ENCODE data around the gene WNT9A. TPM values are rescaled to one million over a fixed set of nuclear protein-coding genes. Genes with fewer than 3 reads are reported as not detected.

The WNT9A gene
- polyA plus RNA-seq, 4 donors: 0.27 to 2.7 (median 1.2) TPM

- FAIRE-seq (no peak), DNase-seq (no peak)
- WGBS, 3 donors: 77 to 85% (median 78%) methylated on average over 27 of the region's 27 CpGs
- H3K4me1 ChIP-seq (ENCODE audit: control insufficient read depth in 3 of 3, insufficient read depth in 2 of 3, low read depth in 1 of 3, low read length in 2 of 3): no peaks in the 10 kb centered on the region
- H3K27me3 ChIP-seq (ENCODE audit: control insufficient read depth in 3 of 3, insufficient read depth in 3 of 3, low read length in 3 of 3): no peaks in the 10 kb centered on the region
- no peaks in the 10 kb centered on the region for H3K9me3 ChIP-seq (ENCODE audit: control insufficient read depth in 2 of 2, insufficient read depth in 1 of 2, low read depth in 1 of 2, low read length in 1 of 2)
- H3K36me3 ChIP-seq (ENCODE audit: control insufficient read depth in 3 of 3, insufficient read depth in 2 of 3, low read depth in 1 of 3, low read length in 3 of 3): peaks cover 0 to 2% (median 0%) of the 10 kb centered on the region in 3 donors
- H3K27ac ChIP-seq (ENCODE audit: low read depth in 1 of 3, low read length in 2 of 3): no peak overlapping the region
- H3K4me3 ChIP-seq (ENCODE audit: low read depth in 1 of 3, low read length in 3 of 3): no peak overlapping the region
Observed at GRCh38 chr1:227938911-227939790, 8.6 kb downstream of the WNT9A start.

- FAIRE-seq (no peak), DNase-seq (no peak)
- Histone ChIP-seq H3K4me3 (ENCODE audit: low read depth in 1 of 3, low read length in 3 of 3) (no peak overlapping the region), H3K9me3 (ENCODE audit: control insufficient read depth in 2 of 2, insufficient read depth in 1 of 2, low read depth in 1 of 2, low read length in 1 of 2) (no peaks in the 10 kb centered on the region), H3K27me3 (ENCODE audit: control insufficient read depth in 3 of 3, insufficient read depth in 3 of 3, low read length in 3 of 3) (no peaks in the 10 kb centered on the region), H3K4me1 (ENCODE audit: control insufficient read depth in 3 of 3, insufficient read depth in 2 of 3, low read depth in 1 of 3, low read length in 2 of 3) (no peaks in the 10 kb centered on the region), H3K36me3 (ENCODE audit: control insufficient read depth in 3 of 3, insufficient read depth in 2 of 3, low read depth in 1 of 3, low read length in 3 of 3) (peaks cover 0 to 2% (median 0%) of the 10 kb centered on the region in 3 donors), H3K27ac (ENCODE audit: low read depth in 1 of 3, low read length in 2 of 3) (no peak overlapping the region)
- WGBS, 3 donors: 71 to 86% (median 73%) methylated on average over 10 of the region's 10 CpGs
Observed at GRCh38 chr1:227938276-227938675, 9.5 kb downstream of the WNT9A start.

GRCh38 chr1:227937838-227938145, 9.9 kb downstream of the WNT9A start:
- H3K27ac ChIP-seq (ENCODE audit: low read depth in 1 of 3, low read length in 2 of 3): no peak overlapping the region
- WGBS, 3 donors: 86 to 88% (median 86%) methylated on average over 7 of the region's 7 CpGs
- peaks cover 0 to 2% (median 0%) of the 10 kb centered on the region in 3 donors for H3K36me3 ChIP-seq (ENCODE audit: control insufficient read depth in 3 of 3, insufficient read depth in 2 of 3, low read depth in 1 of 3, low read length in 3 of 3)
- DNase-seq: no peak
- no peaks in the 10 kb centered on the region for H3K4me1 ChIP-seq (ENCODE audit: control insufficient read depth in 3 of 3, insufficient read depth in 2 of 3, low read depth in 1 of 3, low read length in 2 of 3)
- no peaks in the 10 kb centered on the region for H3K9me3 ChIP-seq (ENCODE audit: control insufficient read depth in 2 of 2, insufficient read depth in 1 of 2, low read depth in 1 of 2, low read length in 1 of 2)
- no peaks in the 10 kb centered on the region for H3K27me3 ChIP-seq (ENCODE audit: control insufficient read depth in 3 of 3, insufficient read depth in 3 of 3, low read length in 3 of 3)
- H3K4me3 ChIP-seq (ENCODE audit: low read depth in 1 of 3, low read length in 3 of 3): no peak overlapping the region
- FAIRE-seq: no peak

- H3K4me1 ChIP-seq (ENCODE audit: control insufficient read depth in 3 of 3, insufficient read depth in 2 of 3, low read depth in 1 of 3, low read length in 2 of 3): no peaks in the 10 kb centered on the region
- no peaks in the 10 kb centered on the region for H3K27me3 ChIP-seq (ENCODE audit: control insufficient read depth in 3 of 3, insufficient read depth in 3 of 3, low read length in 3 of 3)
- no peak overlapping the region for H3K27ac ChIP-seq (ENCODE audit: low read depth in 1 of 3, low read length in 2 of 3)
- 78 to 87% (median 84%) methylated on average over 20 of the region's 20 CpGs for WGBS, 3 donors
- no peak for FAIRE-seq
- no peak for DNase-seq
- no peak overlapping the region for H3K4me3 ChIP-seq (ENCODE audit: low read depth in 1 of 3, low read length in 3 of 3)
- H3K9me3 ChIP-seq (ENCODE audit: control insufficient read depth in 2 of 2, insufficient read depth in 1 of 2, low read depth in 1 of 2, low read length in 1 of 2): no peaks in the 10 kb centered on the region
- H3K36me3 ChIP-seq (ENCODE audit: control insufficient read depth in 3 of 3, insufficient read depth in 2 of 3, low read depth in 1 of 3, low read length in 3 of 3): peaks cover 0 to 2% (median 0%) of the 10 kb centered on the region in 3 donors
Observed at GRCh38 chr1:227937031-227937837, 10.5 kb downstream of the WNT9A start.

GRCh38 chr1:227935826-227936225, 11.9 kb downstream of the WNT9A start:
- DNase-seq: no peak
- Histone ChIP-seq H3K27me3 (ENCODE audit: control insufficient read depth in 3 of 3, insufficient read depth in 3 of 3, low read length in 3 of 3) (no peaks in the 10 kb centered on the region), H3K4me3 (ENCODE audit: low read depth in 1 of 3, low read length in 3 of 3) (no peak overlapping the region), H3K9me3 (ENCODE audit: control insufficient read depth in 2 of 2, insufficient read depth in 1 of 2, low read depth in 1 of 2, low read length in 1 of 2) (no peaks in the 10 kb centered on the region), H3K36me3 (ENCODE audit: control insufficient read depth in 3 of 3, insufficient read depth in 2 of 3, low read depth in 1 of 3, low read length in 3 of 3) (peaks cover 0 to 2% (median 0%) of the 10 kb centered on the region in 3 donors), H3K4me1 (ENCODE audit: control insufficient read depth in 3 of 3, insufficient read depth in 2 of 3, low read depth in 1 of 3, low read length in 2 of 3) (no peaks in the 10 kb centered on the region), H3K27ac (ENCODE audit: low read depth in 1 of 3, low read length in 2 of 3) (no peak overlapping the region)
- WGBS, 3 donors: 88 to 94% (median 91%) methylated on average over 7 of the region's 7 CpGs
- no peak for FAIRE-seq

- 47 to 61% (median 54%) methylated on average over 5 of the region's 5 CpGs for WGBS, 3 donors
- Histone ChIP-seq H3K27ac (ENCODE audit: low read depth in 1 of 3, low read length in 2 of 3) (peak overlapping the region in 1 of 3 donors; percentile 79), H3K36me3 (ENCODE audit: control insufficient read depth in 3 of 3, insufficient read depth in 2 of 3, low read depth in 1 of 3, low read length in 3 of 3) (peaks cover 0 to 2% (median 0%) of the 10 kb centered on the region in 3 donors), H3K4me3 (ENCODE audit: low read depth in 1 of 3, low read length in 3 of 3) (no peak overlapping the region), H3K9me3 (ENCODE audit: control insufficient read depth in 2 of 2, insufficient read depth in 1 of 2, low read depth in 1 of 2, low read length in 1 of 2) (no peaks in the 10 kb centered on the region), H3K27me3 (ENCODE audit: control insufficient read depth in 3 of 3, insufficient read depth in 3 of 3, low read length in 3 of 3) (no peaks in the 10 kb centered on the region), H3K4me1 (ENCODE audit: control insufficient read depth in 3 of 3, insufficient read depth in 2 of 3, low read depth in 1 of 3, low read length in 2 of 3) (no peaks in the 10 kb centered on the region)
- DNase-seq (peak in 1 of 2 donors; percentile 6), FAIRE-seq (no peak)
Observed at GRCh38 chr1:227934476-227935313, 13.0 kb downstream of the WNT9A start.

GRCh38 chr1:227929751-227930472, 17.8 kb downstream of the WNT9A start:
- H3K9me3 ChIP-seq (ENCODE audit: control insufficient read depth in 2 of 2, insufficient read depth in 1 of 2, low read depth in 1 of 2, low read length in 1 of 2): no peaks in the 10 kb centered on the region
- no peak overlapping the region for H3K27ac ChIP-seq (ENCODE audit: low read depth in 1 of 3, low read length in 2 of 3)
- H3K27me3 ChIP-seq (ENCODE audit: control insufficient read depth in 3 of 3, insufficient read depth in 3 of 3, low read length in 3 of 3): no peaks in the 10 kb centered on the region
- WGBS, 3 donors: 84 to 89% (median 84%) methylated on average over 17 of the region's 17 CpGs
- no peaks in the 10 kb centered on the region for H3K4me1 ChIP-seq (ENCODE audit: control insufficient read depth in 3 of 3, insufficient read depth in 2 of 3, low read depth in 1 of 3, low read length in 2 of 3)
- H3K36me3 ChIP-seq (ENCODE audit: control insufficient read depth in 3 of 3, insufficient read depth in 2 of 3, low read depth in 1 of 3, low read length in 3 of 3): no peaks in the 10 kb centered on the region
- DNase-seq (peak; percentile 36 to 55), FAIRE-seq (no peak)
- no peak overlapping the region for H3K4me3 ChIP-seq (ENCODE audit: low read depth in 1 of 3, low read length in 3 of 3)

Measured in small intestine (tissue), 7 donors.